HFF-Myc (cell line): ENCODE measurements around the gene HYCC2.
A peak's percentile ranks its signal among the peaks of the same experiment; 100 is the strongest.
"Not testable (repeated sequence)": the region's sequence is repeated elsewhere in the genome, so short reads cannot be mapped to it uniquely, and the experiment has no call there.

Experiments used
- DNase-seq: peaks from one replicate; pipeline ENCODE4 v3.0.0-alpha.2; 2011; ENCODE audit warnings: low read depth; ENCODE audit errors: extremely low read depth
- H3K4me3 ChIP-seq: replicated peaks from 2 replicates; pipeline ENCODE4 v1.5.1; 2011; ENCODE audit warnings: low read depth, mild to moderate bottlenecking, control low read depth, low read length
- CTCF ChIP-seq: IDR thresholded peaks from 2 replicates; pipeline ENCODE4 v1.5.1; 2012; ENCODE audit warnings: mild to moderate bottlenecking, low read depth, low read length, control low read depth; ENCODE audit errors: missing control alignments

HYCC2 gene

GRCh38 chr2:201071479-201072200, at the start of gene HYCC2, which contains the start of gene NDUFB3:
Gene HYCC2 (minus strand): TSS chr2:201071671. CDS start chr2:201024009, 47,662 bp downstream.
Gene NDUFB3 (plus strand): TSS chr2:201072001. CDS start chr2:201078883, 6,882 bp downstream.
- peak; percentile 12 for TF ChIP-seq CTCF
- DNase-seq = peak; percentile 86

GRCh38 chr2:201118961-201119854, 47.7 kb upstream of the HYCC2 start:
- DNase-seq = no peak
- H3K4me3 ChIP-seq = peak overlapping the region; percentile 69
- no peak for TF ChIP-seq CTCF

More at GRCh38 chr2:201071479-201072200, at the start of gene HYCC2, which contains the start of gene NDUFB3:
- peak within 1 kb of the TSS; percentile 54 for H3K4me3 ChIP-seq

GRCh38 chr2:201118121-201118960, 46.9 kb upstream of the HYCC2 start:
- DNase-seq = no peak
- peak; percentile 24 for TF ChIP-seq CTCF
- H3K4me3 ChIP-seq = peak overlapping the region; percentile 69

- H3K4me3 ChIP-seq = peak overlapping the region; percentile 69
- DNase-seq = not testable (repeated sequence)
These were observed 46.2 kb upstream of the HYCC2 start for GRCh38 chr2:201117735-201118094.

GRCh38 chr2:201116959-201117734, 45.7 kb upstream of the HYCC2 start:
- peak; percentile 81 for DNase-seq
- peak; percentile 37 for TF ChIP-seq CTCF
- H3K4me3 ChIP-seq = peak overlapping the region; percentile 69

- H3K4me3 ChIP-seq = peak within 1 kb of the TSS; percentile 69
- DNase-seq = no peak
- TF ChIP-seq CTCF = no peak
These were observed 44.9 kb upstream of the HYCC2 start, which contains the start of gene CFLAR for GRCh38 chr2:201116115-201116958. Gene CFLAR (plus strand): TSS chr2:201116164. CDS start chr2:201129866, 13,702 bp downstream.
